Posterior cingulate gyrus (tissue), 11 donors: ENCODE results near the gene TAS2R42.

Source experiments
- DNase-seq, 10 donors: peaks; one replicate each; pipeline versions ENCODE4 v3.0.0 to v3.0.0-alpha.2; 2020 to 2021; ENCODE audit warnings: mixed read lengths in 3 of 10
- intact Hi-C: fragments of 100-400 bp; cut with DNase I; formaldehyde crosslinking; loops from one replicate; pipeline ENCODE4 v1.15.1; 2023

TAS2R42 gene

DNA sequence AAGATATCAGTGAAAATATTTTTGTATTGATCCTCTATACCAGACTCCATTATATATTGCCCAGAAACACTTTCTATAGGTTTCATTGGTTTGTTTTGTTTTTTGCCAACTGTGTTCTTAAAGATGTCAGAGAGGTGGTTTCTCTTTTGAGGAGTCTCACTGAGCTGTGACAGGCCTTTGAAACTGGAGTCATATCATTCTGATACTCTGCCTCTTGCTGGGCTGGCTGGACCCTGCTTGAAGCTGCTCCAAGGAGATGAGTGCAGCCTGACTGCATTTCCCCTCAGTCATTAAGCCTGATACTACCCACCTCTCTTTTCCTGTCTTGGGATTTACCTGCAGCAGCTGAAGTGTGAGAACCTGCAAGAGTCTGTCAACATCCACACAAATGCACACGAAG is 35.9 kb downstream of the TAS2R42 start:
- DNase-seq: no peak
- intact Hi-C loops: no loop called here

DNA sequence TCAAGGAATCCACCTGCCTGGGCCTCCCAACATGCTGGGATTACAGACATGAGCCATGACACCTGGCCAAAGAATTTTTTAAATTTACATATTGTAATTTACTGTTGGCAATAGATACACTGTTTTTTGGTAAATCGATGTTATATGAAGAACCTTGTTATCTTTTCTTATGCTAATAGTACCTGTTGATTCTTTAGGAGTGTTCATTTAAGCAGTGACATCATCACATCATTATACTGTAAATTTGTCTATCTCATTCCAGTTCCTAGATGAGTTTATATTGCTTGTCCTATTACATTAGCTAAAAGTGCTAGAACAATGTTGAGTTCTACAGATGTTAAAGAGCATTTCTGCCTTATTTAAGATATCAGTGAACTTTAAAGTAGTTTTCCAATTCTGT is 39.3 kb downstream of the TAS2R42 start:
- intact Hi-C loops: no loop called here
- DNase-seq: no peak

DNA sequence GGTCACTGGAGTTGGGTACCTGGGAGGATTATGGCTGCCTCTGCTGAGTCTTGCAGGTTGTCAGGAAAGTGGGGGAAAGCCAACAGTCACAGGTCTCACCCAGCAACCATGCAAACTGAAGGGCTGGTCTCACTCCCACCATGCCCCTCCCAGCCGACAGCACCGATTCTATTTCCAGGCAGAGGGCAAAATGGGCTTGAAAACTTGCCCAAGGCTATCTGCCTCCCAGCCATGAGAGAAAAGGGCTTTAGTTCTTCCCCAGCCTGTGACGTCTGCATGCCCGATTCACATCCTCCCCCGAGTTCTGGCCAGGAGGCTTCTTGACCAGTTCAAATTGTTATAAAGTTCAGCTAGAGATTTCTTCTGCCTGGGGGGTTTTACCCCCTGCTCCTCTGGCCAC is 42.4 kb downstream of the TAS2R42 start:
- no peak for DNase-seq
- intact Hi-C loops: no loop called here

DNA sequence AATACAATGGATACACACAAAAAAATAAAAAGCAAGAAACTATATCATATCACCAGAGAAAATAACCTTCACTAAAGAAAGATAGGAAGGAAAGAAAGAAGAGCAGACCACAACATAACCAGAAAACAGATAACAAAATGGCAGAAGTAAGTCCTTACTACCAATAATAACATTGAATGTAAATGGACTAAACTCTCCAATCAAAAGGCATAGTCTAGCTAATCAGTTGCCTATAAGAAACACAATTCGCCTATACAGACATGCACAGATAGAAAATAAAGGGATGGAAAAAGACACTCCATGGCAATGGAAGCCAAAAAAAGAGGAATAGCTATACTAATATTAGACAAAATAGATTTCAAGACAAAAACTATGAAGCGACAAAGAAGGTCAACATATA is 43.4 kb downstream of the TAS2R42 start:
- no peak for DNase-seq
- intact Hi-C loops: no loop called here

DNA sequence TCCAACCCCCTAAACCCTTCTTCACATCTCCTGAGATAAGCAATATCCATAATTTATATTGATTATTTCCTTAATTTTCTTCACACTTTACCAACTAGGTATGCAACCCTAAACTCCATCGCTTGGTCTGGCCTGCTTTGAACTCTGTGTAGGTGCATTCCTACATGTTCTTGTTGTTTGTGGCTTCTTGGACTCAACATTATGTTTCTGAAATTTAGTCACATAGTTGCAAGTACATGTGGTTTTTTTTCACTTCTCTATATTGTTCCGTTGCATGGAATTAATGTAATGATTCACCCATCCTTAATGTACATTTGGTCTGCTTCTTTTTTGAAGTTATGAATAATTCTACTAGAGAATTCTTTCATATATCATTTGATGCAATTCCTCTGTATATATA is 50.7 kb downstream of the TAS2R42 start:
- DNase-seq: no peak
- intact Hi-C loops: no loop called here
